Inferior parietal cortex (tissue), 1 donor: Measurements from ENCODE around the gene DCUN1D2.
"Not testable (repeated sequence)": the region's sequence is repeated elsewhere in the genome, so short reads cannot be mapped to it uniquely, and the experiment has no call there.

ENCODE experiments used
- DNase-seq: peaks from one replicate; pipeline ENCODE4 v3.0.0-alpha.2; 2016; ENCODE audit errors: extremely low spot score

DCUN1D2 gene

GRCh38 chr13:113490496-113491417, at the start of gene DCUN1D2:
DCUN1D2 (minus strand) TSS chr13:113490711; CDS start chr13:113490669, 42 bp downstream.
- DNase-seq, result peak; percentile 89

GRCh38 chr13:113539822-113540221, 49.3 kb upstream of the DCUN1D2 start:
- DNase-seq, result no peak

- no peak for DNase-seq
Observed at GRCh38 chr13:113539176-113539575, 48.7 kb upstream of the DCUN1D2 start.

GRCh38 chr13:113538689-113539058, 48.2 kb upstream of the DCUN1D2 start:
- DNase-seq, result no peak

- no peak for DNase-seq
Observed at GRCh38 chr13:113537909-113538688, 47.6 kb upstream of the DCUN1D2 start.

- DNase-seq, result no peak
Observed at GRCh38 chr13:113537205-113537604, 46.7 kb upstream of the DCUN1D2 start.

- DNase-seq, result no peak
Observed at GRCh38 chr13:113536461-113537110, 46.1 kb upstream of the DCUN1D2 start.

GRCh38 chr13:113535381-113535781, 44.9 kb upstream of the DCUN1D2 start:
- no peak for DNase-seq

- DNase-seq, result no peak
Observed at GRCh38 chr13:113534236-113534860, 43.8 kb upstream of the DCUN1D2 start.

- no peak for DNase-seq
Observed at GRCh38 chr13:113533161-113533840, 42.8 kb upstream of the DCUN1D2 start.

GRCh38 chr13:113532156-113532806, 41.8 kb upstream of the DCUN1D2 start:
- DNase-seq, result no peak

- no peak for DNase-seq
Observed at GRCh38 chr13:113531041-113531873, 40.7 kb upstream of the DCUN1D2 start.

GRCh38 chr13:113528813-113529180, 38.3 kb upstream of the DCUN1D2 start:
- no peak for DNase-seq

GRCh38 chr13:113528101-113528812, 37.7 kb upstream of the DCUN1D2 start:
- no peak for DNase-seq

- no peak for DNase-seq
Observed at GRCh38 chr13:113527272-113527958, 36.9 kb upstream of the DCUN1D2 start.

- no peak for DNase-seq
Observed at GRCh38 chr13:113526466-113527220, 36.1 kb upstream of the DCUN1D2 start.

- DNase-seq, result not testable (repeated sequence)
Observed at GRCh38 chr13:113522438-113522837, 31.9 kb upstream of the DCUN1D2 start.

GRCh38 chr13:113520571-113520970, 30.1 kb upstream of the DCUN1D2 start:
- DNase-seq, result no peak
